ENCODE results near the gene CMKLR1.

CMKLR1 gene

DNA sequence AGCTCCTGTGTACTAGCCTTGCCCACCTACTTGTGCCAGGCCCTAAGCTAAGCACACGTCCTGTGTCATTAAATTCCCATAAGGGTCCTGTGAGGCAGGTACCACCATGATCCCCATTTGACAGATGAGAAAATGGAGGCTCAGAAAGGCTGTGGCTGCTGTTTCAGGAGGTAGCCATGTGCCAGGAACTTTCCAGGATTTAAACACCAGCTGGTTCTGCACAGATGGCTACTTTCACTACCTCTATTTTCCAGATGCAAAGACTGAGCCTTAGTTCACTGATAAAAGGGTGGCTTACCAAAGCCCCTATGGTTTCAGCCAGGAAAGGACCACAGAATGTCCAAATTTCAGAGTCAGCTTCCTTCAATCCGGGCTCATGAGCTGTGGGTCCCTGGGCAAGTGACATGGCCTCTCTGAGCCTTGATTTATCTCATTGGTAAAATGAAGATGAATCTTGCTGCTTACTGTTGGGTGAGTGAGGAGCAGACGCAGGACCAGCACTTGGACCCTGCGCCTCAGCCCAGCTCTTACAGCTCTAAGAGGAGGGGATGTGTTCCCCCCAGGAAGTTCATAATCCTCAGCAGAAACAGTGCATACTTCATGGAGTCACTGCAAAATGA lies 23.5 kb downstream of the CMKLR1 start:
- DNase-seq (ENCODE audit: low spot score) = no peak

DNA sequence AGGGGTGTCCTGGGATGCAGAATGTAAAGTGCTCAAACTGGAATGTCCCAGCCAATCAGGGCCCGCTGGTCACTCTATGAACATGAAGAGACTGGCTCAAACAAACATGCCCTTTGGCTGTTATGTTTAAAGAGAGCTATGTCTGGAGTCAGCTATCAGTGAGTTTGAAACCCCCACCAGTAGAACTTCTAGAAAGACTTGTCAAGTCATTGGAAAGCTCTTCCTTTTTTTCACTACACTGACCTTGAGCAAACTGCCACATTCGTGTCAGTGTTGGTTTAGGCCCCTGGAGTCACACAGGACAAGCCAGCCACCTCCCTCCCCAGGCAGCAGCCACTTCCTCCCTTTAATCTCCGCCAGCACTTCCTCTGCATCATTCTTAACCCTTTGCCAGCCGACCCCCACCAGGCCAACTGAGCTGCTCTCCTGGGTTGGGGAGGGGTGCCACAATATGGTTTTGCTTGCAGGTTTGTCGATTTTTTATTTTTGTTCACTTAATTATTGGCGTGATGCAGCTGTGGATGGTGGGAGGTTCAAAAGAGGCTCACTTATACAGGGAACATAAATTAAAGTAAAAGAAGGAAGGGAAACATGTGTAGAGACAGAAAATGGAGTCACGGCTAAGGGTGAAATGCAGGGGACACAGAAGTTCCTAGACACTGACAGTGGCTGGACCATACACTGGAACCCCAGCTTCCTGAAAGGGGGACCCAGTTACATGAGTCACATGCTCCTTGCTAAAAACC lies 25.3 kb downstream of the CMKLR1 start:
- DNase-seq (ENCODE audit: low spot score) = no peak

DNA sequence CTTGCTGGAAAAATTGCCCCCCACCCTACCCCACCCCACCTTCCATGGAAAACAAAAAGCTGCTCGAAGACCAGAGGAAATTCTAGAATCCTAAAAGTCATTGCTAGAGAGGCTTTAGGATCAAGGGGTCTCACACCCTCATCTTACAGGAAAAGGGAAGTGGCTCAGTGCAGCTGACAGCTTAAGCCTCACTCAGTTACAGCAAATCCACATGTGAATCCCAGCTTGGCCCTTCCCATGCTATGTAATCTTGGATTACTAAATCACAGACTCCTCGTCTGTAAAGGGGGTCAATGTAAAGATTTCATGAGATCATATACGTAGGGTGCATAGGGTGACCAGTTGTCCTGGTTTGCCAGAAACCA lies 25.9 kb downstream of the CMKLR1 start:
- DNase-seq (ENCODE audit: low spot score) = no peak

- DNase-seq (ENCODE audit: low spot score) = no peak
Measured at GRCh38 chr12:108312693-108313189, 26.4 kb downstream of the CMKLR1 start.

DNA sequence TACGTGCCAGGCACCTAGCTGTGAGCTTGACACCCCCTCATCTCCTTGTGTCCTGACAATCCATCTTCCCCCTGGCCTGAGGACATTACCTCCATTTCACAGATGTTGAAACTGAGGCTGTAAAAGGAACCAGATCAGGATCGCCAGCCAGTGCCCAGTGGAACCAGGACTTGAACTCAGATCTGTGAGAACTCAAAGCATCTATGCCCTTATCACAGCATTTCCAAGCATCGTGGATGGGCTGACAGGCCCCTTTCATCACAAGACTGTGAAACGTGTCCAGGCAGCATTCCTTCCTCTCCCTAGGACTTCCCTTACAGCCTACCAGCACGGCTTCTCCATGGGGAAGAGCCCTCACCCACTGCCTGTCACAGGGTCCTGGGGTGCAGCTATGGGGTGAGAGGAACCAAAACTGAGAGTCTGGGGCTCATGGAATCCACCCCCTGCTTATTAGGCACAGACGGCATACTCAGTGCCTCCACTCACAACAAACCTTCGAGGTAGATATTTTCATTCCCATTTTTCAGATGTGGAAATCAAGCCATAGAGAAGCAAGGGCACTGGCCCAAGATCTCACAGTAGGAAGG lies 26.9 kb downstream of the CMKLR1 start:
- DNase-seq (ENCODE audit: low spot score) = no peak

DNA sequence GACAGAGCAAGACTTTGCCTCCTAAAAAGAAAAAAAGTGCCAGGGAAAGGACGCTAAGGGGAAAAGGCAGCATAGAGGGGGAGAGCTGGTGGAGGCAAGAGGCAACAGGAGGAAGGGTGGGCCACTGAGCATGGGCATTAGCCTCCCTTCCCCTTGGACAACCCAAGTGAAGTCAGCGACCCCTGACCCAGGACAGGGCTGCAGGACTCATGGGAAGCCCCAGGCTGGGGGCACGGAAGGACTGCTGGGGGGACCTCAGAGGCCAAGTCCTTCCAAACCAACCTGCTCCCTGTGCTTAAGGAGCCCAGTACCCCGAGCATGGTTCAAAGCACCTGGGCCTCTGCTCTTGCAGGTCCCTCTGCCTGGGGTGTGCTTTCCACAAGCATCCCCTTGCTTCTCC lies 27.5 kb downstream of the CMKLR1 start:
- DNase-seq (ENCODE audit: low spot score) = no peak

GRCh38 chr12:108310489-108310888 lies 28.6 kb downstream of the CMKLR1 start:
- no peak for DNase-seq (ENCODE audit: low spot score)

GRCh38 chr12:108309674-108310312 lies 29.3 kb downstream of the CMKLR1 start:
- DNase-seq (ENCODE audit: low spot score) = no peak

- no peak for DNase-seq (ENCODE audit: low spot score)
Measured at GRCh38 chr12:108308395-108309085, 30.6 kb downstream of the CMKLR1 start.

- DNase-seq (ENCODE audit: low spot score) = no peak
Measured at GRCh38 chr12:108307006-108307405, 32.1 kb downstream of the CMKLR1 start.

GRCh38 chr12:108306506-108306905 lies 32.6 kb downstream of the CMKLR1 start:
- DNase-seq (ENCODE audit: low spot score) = no peak

DNA sequence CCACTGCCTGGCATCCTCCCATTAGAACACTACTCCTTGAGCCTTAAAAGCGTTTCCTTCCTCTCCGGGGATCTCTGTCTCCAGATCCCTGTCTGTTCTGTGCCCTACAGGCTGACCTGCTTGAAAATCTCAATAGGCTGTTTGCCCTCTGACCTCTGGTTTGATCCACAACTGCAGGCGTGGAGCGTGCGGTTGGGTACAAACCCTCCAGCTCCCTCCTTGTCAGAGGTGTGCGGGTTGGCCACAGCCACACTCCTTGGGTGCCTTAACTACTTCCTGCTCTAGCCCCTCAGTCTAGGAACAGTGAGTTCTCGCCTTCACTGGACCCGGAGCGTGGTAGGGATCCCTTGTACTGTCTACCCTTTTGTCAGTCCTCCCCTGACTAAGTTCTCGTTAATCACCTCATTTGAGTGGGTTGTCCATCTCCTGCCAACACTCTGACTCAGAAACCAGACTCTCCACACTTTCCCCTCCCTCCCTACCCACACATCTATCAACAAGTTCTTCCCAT lies 33.1 kb downstream of the CMKLR1 start:
- no peak for DNase-seq (ENCODE audit: low spot score)

DNA sequence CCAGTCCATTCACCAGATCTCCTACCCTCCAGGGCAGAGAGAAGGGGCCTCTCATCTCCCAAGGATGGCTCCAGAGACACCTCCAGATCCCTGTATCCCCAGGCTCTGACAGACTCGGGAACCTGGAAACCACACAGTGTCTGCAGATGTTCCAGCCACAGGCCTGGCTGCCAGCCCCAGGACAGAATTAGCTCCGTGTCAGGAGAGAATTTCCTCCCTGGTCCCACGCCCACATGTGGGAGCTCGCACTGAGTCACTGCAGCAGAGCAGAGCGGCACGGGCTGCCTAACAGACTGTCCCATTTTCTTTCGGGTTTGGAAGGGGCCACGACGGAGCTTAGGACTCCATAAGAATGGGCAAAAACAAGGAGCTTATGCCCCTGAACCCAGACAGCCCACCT lies 33.6 kb downstream of the CMKLR1 start:
- no peak for DNase-seq (ENCODE audit: low spot score)

DNA sequence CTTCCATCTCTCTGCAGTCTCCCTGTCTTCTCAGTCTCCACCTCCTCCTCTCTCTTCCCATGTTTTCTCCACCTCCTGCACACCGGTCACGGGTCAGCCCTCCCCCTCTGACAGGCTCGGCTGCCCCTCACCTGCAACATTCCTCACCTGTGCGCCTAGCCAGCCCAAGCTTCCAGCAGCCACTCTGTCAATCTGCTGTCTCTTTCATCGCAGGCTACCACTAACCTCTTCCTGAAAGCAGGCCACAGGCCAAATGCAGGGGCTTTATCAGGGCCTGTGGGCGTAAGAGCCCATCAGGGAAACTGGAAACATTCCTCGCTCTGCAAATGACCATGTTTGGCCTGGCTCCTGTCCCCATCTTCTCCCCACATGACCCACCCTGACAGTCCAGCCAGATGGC lies 34.5 kb downstream of the CMKLR1 start:
- no peak for DNase-seq (ENCODE audit: low spot score)

- DNase-seq (ENCODE audit: low spot score) = no peak
Measured at GRCh38 chr12:108303703-108304102, 35.4 kb downstream of the CMKLR1 start.

DNA sequence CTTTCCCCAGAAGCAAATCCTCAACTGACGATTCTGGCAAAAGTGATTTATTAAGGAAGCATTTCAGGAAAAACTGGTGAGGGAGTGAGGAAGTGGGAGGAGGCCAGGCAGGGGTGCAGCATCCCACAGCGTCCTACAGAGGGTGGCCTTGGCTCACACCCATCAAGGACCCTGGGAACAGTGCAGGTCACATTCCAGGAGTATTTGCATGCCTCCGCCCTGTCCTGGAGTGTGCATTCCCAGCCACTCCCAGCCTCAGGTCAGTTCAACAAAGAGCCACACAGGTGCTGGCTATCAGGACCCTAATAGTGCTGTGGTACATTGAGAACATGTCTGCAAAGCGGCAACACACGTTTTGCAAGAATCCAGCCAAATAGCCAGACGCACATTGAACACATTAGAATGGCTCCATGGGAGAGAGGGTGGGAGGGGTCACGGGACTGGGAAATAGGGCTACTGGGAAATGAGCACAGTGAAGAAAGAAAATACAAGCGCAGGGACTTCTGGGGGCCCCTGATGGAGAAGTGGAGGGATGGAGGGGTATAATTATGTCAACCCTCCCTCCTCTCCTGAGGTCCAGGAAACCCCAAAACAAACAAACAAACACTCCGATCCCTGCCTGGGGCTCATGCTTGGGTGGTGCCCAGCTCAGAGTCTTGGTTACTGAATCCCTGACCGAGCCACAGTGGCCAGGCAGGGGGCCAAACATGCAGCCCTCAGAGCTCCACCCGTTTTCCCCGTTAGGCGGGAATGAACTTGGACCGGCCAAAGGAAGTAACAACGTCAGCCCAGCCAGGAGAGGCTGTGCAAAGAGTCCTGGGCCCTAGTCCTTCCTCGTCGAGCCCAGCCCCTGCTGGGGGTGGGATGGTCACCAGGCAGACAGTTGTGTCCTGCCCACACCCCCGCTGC lies 36.5 kb downstream of the CMKLR1 start:
- no peak for DNase-seq (ENCODE audit: low spot score)

DNA sequence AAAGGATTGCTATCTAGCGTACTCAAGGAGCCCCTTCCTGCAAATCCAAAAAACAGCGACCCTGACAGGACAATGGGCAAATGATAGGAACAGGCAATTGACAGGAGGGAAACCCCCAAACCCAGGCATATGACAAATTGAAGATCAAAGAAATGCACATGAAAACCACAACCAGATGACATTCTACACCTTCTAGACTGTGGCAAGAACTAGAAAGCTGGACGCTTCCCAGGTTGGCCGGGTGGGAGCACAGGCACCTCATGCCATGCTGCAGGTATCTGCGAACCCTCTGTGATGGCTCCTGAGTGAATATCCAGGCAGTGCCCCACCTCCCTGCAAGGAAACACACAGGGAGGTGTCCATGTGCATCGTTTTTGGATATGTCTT lies 37.1 kb downstream of the CMKLR1 start:
- no peak for DNase-seq (ENCODE audit: low spot score)

DNA sequence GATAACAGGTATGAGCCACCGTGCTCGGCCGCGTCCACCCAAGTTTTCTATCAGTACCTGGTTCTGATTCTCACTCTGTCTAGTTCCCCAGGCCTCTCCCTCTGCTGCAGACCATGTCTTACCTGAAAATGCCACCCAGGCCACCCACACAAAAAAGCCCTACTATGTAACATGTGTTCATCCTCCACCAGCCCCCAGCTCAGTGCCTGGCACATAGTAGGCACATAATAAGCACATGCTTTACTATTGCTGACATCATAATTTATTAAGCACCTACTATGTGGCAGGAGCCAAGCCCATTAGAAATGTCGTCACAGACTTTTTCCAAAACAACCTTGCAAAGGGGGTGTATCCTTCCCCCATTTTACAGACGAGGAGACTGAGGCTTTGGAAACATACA lies 37.8 kb downstream of the CMKLR1 start:
- DNase-seq (ENCODE audit: low spot score) = no peak

- no peak for DNase-seq (ENCODE audit: low spot score)
Measured at GRCh38 chr12:108299980-108300696, 39.0 kb downstream of the CMKLR1 start.

- DNase-seq (ENCODE audit: low spot score) = peak; percentile 51
Measured at GRCh38 chr12:108299516-108299915, 39.6 kb downstream of the CMKLR1 start.
